K562 (cell line): ENCODE measurements around the gene KCNAB1. TPM values are rescaled to one million over a fixed set of nuclear protein-coding genes. Genes with fewer than 3 reads are reported as not detected.

Experiments used
- ATAC-seq: fragments of 200-7000 bp; cut with Tn5 transposase; 3 replicates; pipeline ENCODE4 v1.9.1; 2020; ENCODE audit warnings: moderate library complexity
- BruUV-seq: library from RNA; stranded (reverse); fragments of 400-500 nt; replicated peaks from 2 replicates; lab custom pipeline; 2021; lab: Mats Ljungman, UMichigan
- CTCF ChIA-PET: fragments of 300-600 bp; formaldehyde crosslinking; extraction: SDS; loops from one replicate; lab custom pipeline; 2021; ENCODE audit warnings: low intra/inter-chr PET ratio; lab: Yijun Ruan, JAX
- POLR2A ChIA-PET: fragments of 300-600, 350-650 bp; sonication (Branson Sonifier 250); formaldehyde crosslinking; extraction: SDS; loops from one replicate; lab custom pipeline; 2021; ENCODE audit warnings: antibody characterized with exemption, inconsistent platforms; lab: Yijun Ruan, JAX
- DNase-seq, 4 experiments: peaks; one replicate each; pipeline versions ENCODE4 v3.0.0 to v3.0.0-alpha.2; 2011 to 2018; ENCODE audit warnings: low spot score in 3 of 4, mixed read lengths in 3 of 4; ENCODE audit errors: extremely low read depth in 1 of 4
- FAIRE-seq: peaks from 2 replicates; lab custom pipeline; 2011; peaks lifted over from hg19 to GRCh38; lab: Jason Lieb, UNC
- H2AFZ ChIP-seq: 2 replicates; pipeline ENCODE4 v1.6.0; 2011; ENCODE audit warnings: low read depth, low read length, control low read depth, inconsistent platforms
- H3K27ac ChIP-seq: fragments of 200-600 bp; 3 replicates; pipeline ENCODE4 v1.8.0; 2011; ENCODE audit warnings: low read depth, mild to moderate bottlenecking, control low read depth, inconsistent platforms, low read length, moderate library complexity, mixed read lengths; ENCODE audit errors: extremely low read depth
- H3K27me3 ChIP-seq, 2 experiments: fragments of 300-600 bp in 1 of 2; 2 replicates in 1 of 2; 3 replicates in 1 of 2; pipeline versions ENCODE4 v1.6.0 to v1.8.0; 2011; ENCODE audit warnings: inconsistent platforms in 2 of 2, low read length in 2 of 2, mild to moderate bottlenecking in 1 of 2, mixed read lengths in 1 of 2, moderate library complexity in 1 of 2; ENCODE audit not compliant: control insufficient read depth in 2 of 2, insufficient read depth in 2 of 2
- H3K36me3 ChIP-seq: fragments of 300-600 bp; 3 replicates; pipeline ENCODE4 v1.8.0; 2011; ENCODE audit warnings: mild to moderate bottlenecking, low read length, inconsistent platforms; ENCODE audit not compliant: control insufficient read depth, insufficient read depth
- H3K4me1 ChIP-seq, 2 experiments: fragments of 200-600 bp in 1 of 2; replicated peaks in 1 of 2; 2 replicates in 1 of 2; 3 replicates in 1 of 2; pipeline versions ENCODE4 v1.5.1 to v1.8.0; 2011; ENCODE audit warnings: inconsistent platforms in 2 of 2, low read length in 2 of 2, mild to moderate bottlenecking in 1 of 2, mixed read lengths in 1 of 2, moderate library complexity in 1 of 2; ENCODE audit not compliant: control insufficient read depth in 2 of 2, insufficient read depth in 2 of 2
- H3K4me2 ChIP-seq: 2 replicates; pipeline ENCODE4 v1.6.1; 2011; ENCODE audit warnings: low read length, control low read depth, inconsistent platforms, mixed read lengths; ENCODE audit not compliant: insufficient read depth
- H3K4me3 ChIP-seq: fragments of 200-600 bp; sonication (generic), shearing (Covaris generic); 2 replicates; pipeline ENCODE4 v1.5.1; 2016; ENCODE audit warnings: control low read depth, inconsistent platforms
- H3K79me2 ChIP-seq: fragments of 200-600 bp; 3 replicates; pipeline ENCODE4 v1.8.0; 2011; ENCODE audit warnings: low read length, inconsistent platforms; ENCODE audit not compliant: control insufficient read depth, insufficient read depth
- H3K9ac ChIP-seq, 2 experiments: 2 replicates each; pipeline versions ENCODE4 v1.6.0 to v1.6.1; 2011; ENCODE audit warnings: low read depth in 2 of 2, low read length in 2 of 2, control low read depth in 1 of 2, inconsistent platforms in 1 of 2, mild to moderate bottlenecking in 1 of 2, mixed read lengths in 1 of 2; ENCODE audit not compliant: insufficient read depth in 1 of 2
- H3K9me1 ChIP-seq: one replicate; pipeline ENCODE4 v1.6.0; 2011; ENCODE audit warnings: inconsistent platforms, mild to moderate bottlenecking, low read length, moderate library complexity; ENCODE audit not compliant: control insufficient read depth, insufficient read depth
- H3K9me3 ChIP-seq: replicated peaks from 2 replicates; pipeline ENCODE4 v1.5.1; 2011; ENCODE audit warnings: low read depth, low read length, inconsistent platforms; ENCODE audit not compliant: control insufficient read depth, insufficient read depth
- H4K20me1 ChIP-seq: replicated peaks from 2 replicates; pipeline ENCODE4 v1.6.1; 2011; ENCODE audit warnings: low read length, inconsistent platforms, mixed read lengths; ENCODE audit not compliant: control insufficient read depth, insufficient read depth
- ARID1B ChIP-seq: fragments of 450-650 bp; IDR thresholded peaks from 2 replicates; pipeline ENCODE4 v1.6.1; 2016; ENCODE audit warnings: antibody characterized with exemption, mild to moderate bottlenecking, inconsistent platforms
- ATF6 ChIP-seq: sonication (generic); formaldehyde crosslinking; IDR thresholded peaks from 2 replicates; pipeline ENCODE4 v1.4.0; 2020; ENCODE audit warnings: mild to moderate bottlenecking, missing genetic modification reagents
- CBFA2T2 ChIP-seq: fragments of 450-650 bp; conservative IDR thresholded peaks from 2 replicates; pipeline ENCODE4 v1.6.1; 2017; ENCODE audit warnings: mild to moderate bottlenecking
- MCM5 ChIP-seq: fragments of 450-650 bp; IDR thresholded peaks from 2 replicates; pipeline ENCODE4 v1.6.1; 2016; ENCODE audit warnings: low read depth
- RBM15 ChIP-seq: fragments of 200-400 bp; formaldehyde crosslinking; IDR thresholded peaks from 2 replicates; pipeline ENCODE4 v1.6.1; 2018; ENCODE audit warnings: mild to moderate bottlenecking, low read length, moderate library complexity; ENCODE audit not compliant: insufficient read depth
- SAFB2 ChIP-seq: fragments of 200-400 bp; formaldehyde crosslinking; IDR thresholded peaks from 2 replicates; pipeline ENCODE4 v1.6.1; 2018; ENCODE audit warnings: borderline replicate concordance, low read length, low read depth, moderate library complexity; ENCODE audit not compliant: severe bottlenecking
- SETDB1 ChIP-seq: IDR thresholded peaks from one replicate; pipeline ENCODE4 v1.6.1; 2012; ENCODE audit warnings: low read length, control low read depth, inconsistent platforms
- TSHZ1 ChIP-seq: fragments of 250-450 bp; sonication (Bioruptor Pico); IDR thresholded peaks from 2 replicates; pipeline ENCODE4 v1.4.0; 2020; ENCODE audit warnings: mild to moderate bottlenecking, moderate library complexity
- YBX1 ChIP-seq: fragments of 450-650 bp; IDR thresholded peaks from 2 replicates; pipeline ENCODE4 v1.7.1; 2016; ENCODE audit warnings: mild to moderate bottlenecking
- ZNF253 ChIP-seq: fragments of 250-450 bp; sonication (Bioruptor Pico); conservative IDR thresholded peaks from 2 replicates; pipeline ENCODE4 v1.6.1; 2021; ENCODE audit warnings: mild to moderate bottlenecking
- ZNF699 ChIP-seq: fragments of 250-450 bp; sonication (Bioruptor Pico); IDR thresholded peaks from 2 replicates; pipeline ENCODE4 v1.8.0; 2021; ENCODE audit warnings: mild to moderate bottlenecking, moderate library complexity; ENCODE audit not compliant: insufficient replicate concordance
- WGBS: fragments of 100-300 bp; shearing (Covaris generic); methylation state at CpG from one replicate; pipeline ENCODE4 v1.1.6; 2016; ENCODE audit warnings: low coverage, mixed read lengths; ENCODE audit not compliant: insufficient coverage; ENCODE audit errors: missing lambda C conversion rate; 5-methylcytosine and 5-hydroxymethylcytosine counted together
- in situ Hi-C: fragments of 300-500 bp; cut with MboI; formaldehyde crosslinking; loops from 4 replicates; pipeline ENCODE4 v1.15.0; 2018; ENCODE audit warnings: inconsistent platforms, mixed read lengths
- intact Hi-C: fragments of 100-400 bp; cut with micrococcal nuclease; formaldehyde crosslinking; loops from 2 replicates; pipeline ENCODE4 v1.14.2; 2022
- polyA plus RNA-seq, 8 experiments: library from polyadenylated mRNA; depleted of rRNA in 4 of 8; stranded (reverse) in 5 of 8; unstranded in 3 of 8; fragments of >200 nt; fragmentation: Nextera tagmentation in 2 of 8; fragmentation: Illumina TruSeq in 1 of 8; extraction: Ambion mirVana in 2 of 8; extraction: Trizol in 1 of 8; gene quantifications; 2 replicates each; pipeline versions ENCODE4 v1.2.1 to v1.2.3, GENCODE V29; 2011 to 2014; ENCODE audit warnings: inconsistent platforms in 1 of 8, missing spikeins in 1 of 8
- total RNA-seq, 7 experiments: library from RNA; depleted of rRNA in 6 of 7; stranded (reverse); fragments of >200 nt in 6 of 7; fragmentation: Illumina TruSeq in 2 of 7; extraction: Trizol in 2 of 7; gene quantifications; 2 replicates each; pipeline versions ENCODE4 v1.2.1 to v1.2.3, GENCODE V29; 2011 to 2021; ENCODE audit warnings: low replicate concordance in 1 of 7

KCNAB1 gene
- total and polyA plus RNA-seq, 9 of the 15 experiments (the other 6 are each of a cell fraction or from before 2014, with no cell fraction given): 0.14 to 1.2 (median 0.51) TPM

DNA sequence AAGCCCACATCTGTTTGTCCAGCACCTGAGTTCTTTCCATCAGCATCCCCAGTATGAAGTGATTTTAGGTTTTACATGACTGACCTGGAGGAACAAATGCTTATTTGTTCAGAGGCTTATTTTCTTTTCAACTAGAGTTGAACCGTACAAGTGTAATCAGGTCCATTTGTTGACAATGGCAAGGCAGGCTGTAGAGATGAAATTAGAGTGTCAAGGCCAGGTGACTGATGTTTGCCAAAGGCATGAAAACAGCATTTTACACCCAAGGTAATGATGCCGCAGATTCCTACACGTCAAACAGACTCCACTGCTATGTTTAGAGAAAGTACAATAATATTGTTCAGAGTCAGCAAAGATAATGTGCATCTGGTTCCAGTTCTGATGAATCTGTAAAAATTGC is 96.5 kb downstream of the KCNAB1 start:
- Histone ChIP-seq H2AFZ (no peak overlapping the region), H4K20me1 (no peaks in the 10 kb centered on the region), H3K9me1 (no peaks in the 10 kb centered on the region), H3K79me2 (no peaks in the 10 kb centered on the region), H3K4me2 (no peak overlapping the region), H3K4me1 (no peaks in the 10 kb centered on the region; a peak in 1 of 5 replicates), H3K9ac (no peak overlapping the region), H3K9me3 (no peaks in the 10 kb centered on the region), H3K27ac (no peak overlapping the region), H3K27me3 (peaks cover 0 to 5% of the 10 kb centered on the region in 2 experiments; a peak in 1 of 5 replicates), H3K4me3 (no peak overlapping the region), H3K36me3 (no peaks in the 10 kb centered on the region)
- WGBS: 0% methylated on average over 3 of the region's 3 CpGs
- intact Hi-C loops (no loop called here), in situ Hi-C loops (no loop called here)
- no peak for FAIRE-seq
- DNase-seq: no peak
- CTCF ChIA-PET: no interaction called here
- no TSS peak for BruUV-seq
- TF ChIP-seq ZNF253 (CRISPR knock-in tag): no peak
- no peak for TF ChIP-seq YBX1
- TF ChIP-seq TSHZ1 (CRISPR knock-in tag): no peak
- TF ChIP-seq RBM15: no peak
- TF ChIP-seq CBFA2T2: no peak
- no peak for TF ChIP-seq MCM5
- no peak for TF ChIP-seq ATF6
- TF ChIP-seq SAFB2: no peak
- TF ChIP-seq ZNF699 (CRISPR knock-in tag): no peak
- no peak for TF ChIP-seq SETDB1
- no peak for TF ChIP-seq ARID1B
- no peak for ATAC-seq
- POLR2A ChIA-PET: no interaction called here
